NOMO-1 treated with dmso at 0.1 percent for 144 hours (cell line): ENCODE measurements around the gene SPATC1L.

Experiments
- DNase-seq: peaks from one replicate; lab custom pipeline; 2025; ENCODE audit not compliant: unreplicated experiment; lab: John Stamatoyannopoulos, UW

The SPATC1L gene

DNA sequence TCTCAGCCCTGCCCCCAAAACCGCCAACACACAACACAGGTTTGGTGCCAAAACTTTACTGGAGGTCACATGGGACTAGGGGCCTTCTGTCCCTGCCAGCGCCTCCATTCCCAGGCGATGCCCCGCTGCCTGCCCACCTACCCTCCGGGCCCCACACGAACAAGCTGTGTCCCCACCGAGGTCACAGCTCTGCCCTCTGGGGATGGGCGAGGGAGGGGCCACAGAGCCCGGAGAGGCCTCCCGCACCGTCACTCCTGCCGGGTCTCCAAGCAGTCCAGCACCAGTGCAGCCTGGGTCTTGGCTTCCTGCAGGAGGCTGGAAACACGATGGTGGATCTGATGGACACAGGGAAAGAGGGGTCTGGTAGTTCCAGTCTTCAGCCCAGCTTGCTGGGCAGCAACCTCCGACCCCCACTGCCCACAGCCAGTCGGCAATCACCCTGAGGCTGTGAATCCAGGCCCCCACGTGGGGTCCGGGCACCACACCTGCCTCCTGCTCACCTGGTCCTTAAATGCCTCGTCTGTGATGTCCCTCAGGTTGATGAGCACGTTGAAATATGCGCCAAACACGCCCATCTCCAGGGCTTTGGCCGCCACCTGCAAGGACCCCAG is 47.4 kb downstream of the SPATC1L start:
- DNase-seq = no peak

DNA sequence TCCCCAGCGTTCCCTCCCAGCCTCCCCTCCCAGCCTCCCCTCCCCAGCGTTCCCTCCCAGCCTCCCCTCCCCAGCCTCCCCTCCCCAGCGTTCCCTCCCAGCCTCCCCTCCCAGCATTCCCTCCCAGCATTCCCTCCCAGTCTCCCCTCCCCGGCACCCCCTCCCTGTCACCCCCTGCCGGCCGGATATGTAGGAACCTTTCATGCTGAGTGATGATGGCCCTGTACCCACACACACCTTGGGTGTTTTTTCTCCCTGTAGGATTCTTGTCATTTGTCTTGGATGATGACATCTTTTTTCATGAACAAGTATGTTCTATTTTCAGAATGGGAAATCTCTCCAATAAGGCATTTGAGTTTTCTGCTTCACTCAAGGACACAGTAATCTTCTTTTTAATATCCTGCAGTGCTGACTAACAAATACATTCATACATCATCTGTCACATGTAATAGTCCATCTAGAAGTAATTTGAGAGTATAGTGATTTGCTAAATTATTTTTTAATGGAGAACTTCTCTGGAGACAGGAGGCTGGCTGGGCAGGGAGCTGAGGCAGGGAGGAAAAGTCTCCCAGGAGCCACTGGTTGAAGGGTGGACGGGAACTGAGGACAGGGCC is 48.4 kb downstream of the SPATC1L start:
- DNase-seq = no peak

DNA sequence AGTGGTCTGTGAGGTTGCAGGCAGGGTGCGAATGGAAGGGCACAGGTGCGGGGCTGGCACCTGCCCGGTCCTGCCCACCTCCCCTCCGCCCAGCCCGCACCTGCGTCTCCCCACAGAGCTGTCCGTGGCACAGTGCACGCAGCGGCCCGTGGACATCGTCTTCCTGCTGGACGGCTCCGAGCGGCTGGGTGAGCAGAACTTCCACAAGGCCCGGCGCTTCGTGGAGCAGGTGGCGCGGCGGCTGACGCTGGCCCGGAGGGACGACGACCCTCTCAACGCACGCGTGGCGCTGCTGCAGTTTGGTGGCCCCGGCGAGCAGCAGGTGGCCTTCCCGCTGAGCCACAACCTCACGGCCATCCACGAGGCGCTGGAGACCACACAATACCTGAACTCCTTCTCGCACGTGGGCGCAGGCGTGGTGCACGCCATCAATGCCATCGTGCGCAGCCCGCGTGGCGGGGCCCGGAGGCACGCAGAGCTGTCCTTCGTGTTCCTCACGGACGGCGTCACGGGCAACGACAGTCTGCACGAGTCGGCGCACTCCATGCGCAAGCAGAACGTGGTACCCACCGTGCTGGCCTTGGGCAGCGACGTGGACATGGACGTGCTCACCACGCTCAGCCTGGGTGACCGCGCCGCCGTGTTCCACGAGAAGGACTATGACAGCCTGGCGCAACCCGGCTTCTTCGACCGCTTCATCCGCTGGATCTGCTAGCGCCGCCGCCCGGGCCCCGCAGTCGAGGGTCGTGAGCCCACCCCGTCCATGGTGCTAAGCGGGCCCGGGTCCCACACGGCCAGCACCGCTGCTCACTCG is 52.2 kb downstream of the SPATC1L start:
- no peak for DNase-seq

DNA sequence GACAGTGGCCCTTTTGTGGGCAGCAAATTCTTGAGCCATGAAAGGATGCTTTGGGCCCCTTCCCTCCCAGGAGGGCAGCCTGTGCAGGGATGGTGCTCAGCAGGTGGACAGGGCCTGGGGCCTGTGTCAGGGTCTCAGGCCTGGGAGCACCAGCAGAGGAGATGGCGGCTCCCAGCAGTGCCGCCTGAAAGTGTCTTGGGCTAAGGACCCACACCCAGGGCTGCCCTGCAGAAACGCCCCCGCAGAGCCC is 52.7 kb downstream of the SPATC1L start:
- no peak for DNase-seq

- DNase-seq = no peak
Measured at GRCh38 chr21:46130831-46131587, 53.2 kb downstream of the SPATC1L start.

- no peak for DNase-seq
Measured at GRCh38 chr21:46129846-46130651, 54.2 kb downstream of the SPATC1L start.

DNA sequence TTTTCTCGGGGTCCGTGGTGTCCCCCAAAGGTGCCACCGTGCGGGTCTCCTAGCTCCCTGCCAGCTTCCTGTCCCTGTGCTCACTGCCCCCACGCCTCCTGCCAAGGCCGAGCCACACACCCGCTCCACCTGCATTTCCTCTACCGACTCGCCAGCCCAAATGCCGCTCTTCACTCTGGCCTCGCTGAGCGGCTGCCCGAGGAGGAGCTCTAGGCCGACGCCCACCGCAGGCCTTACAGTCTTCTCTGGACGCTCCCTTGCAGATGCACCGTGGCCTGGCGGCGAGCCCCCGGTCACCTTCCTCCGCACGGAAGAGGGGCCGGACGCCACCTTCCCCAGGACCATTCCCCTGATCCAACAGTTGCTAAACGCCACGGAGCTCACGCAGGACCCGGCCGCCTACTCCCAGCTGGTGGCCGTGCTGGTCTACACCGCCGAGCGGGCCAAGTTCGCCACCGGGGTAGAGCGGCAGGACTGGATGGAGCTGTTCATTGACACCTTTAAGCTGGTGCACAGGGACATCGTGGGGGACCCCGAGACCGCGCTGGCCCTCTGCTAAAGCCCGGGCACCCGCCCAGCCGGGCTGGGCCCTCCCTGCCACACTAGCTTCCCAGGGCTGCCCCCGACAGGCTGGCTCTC is 55.2 kb downstream of the SPATC1L start:
- no peak for DNase-seq

DNA sequence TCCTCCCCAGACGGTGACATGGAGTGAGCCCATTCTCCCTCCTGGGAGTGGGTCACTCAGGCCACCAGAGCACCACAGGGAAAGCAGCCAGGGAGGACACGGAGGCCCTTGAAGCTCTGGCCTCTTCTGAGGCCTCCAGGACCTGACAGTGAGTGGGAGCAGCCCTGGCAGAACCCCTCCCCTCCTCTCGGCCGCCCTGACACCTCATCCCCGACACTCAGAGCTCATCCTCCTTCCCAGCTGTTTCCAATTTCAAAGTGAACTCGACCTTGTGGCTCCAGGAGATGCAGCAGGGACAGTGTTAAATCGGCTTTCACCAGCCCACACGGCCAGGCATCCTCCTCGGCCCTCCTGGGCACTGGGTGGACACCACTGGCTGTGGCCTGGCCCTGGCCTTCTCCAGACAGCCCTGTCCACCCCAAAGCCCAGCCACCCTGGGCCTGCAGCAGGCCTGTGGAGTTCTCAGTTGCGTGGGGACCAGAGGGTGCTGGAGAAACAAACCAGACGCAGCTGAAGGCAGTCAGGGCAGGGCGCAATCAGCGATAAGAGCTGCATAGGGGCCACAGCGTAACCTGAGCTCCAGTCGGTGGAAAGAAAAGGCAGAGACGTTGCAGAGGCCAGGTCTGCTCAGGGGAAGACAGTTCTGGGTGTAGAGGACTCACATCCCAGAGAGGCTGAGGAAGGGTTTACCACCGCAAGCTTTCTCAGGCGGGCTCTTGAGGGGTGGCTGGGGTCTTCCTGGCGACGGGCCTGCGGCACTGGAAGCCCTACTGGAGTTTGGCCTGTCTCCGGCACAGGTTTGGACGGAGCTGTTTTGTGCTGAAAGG is 55.9 kb downstream of the SPATC1L start:
- no peak for DNase-seq

- DNase-seq = no peak
Measured at GRCh38 chr21:46127239-46128105, 56.8 kb downstream of the SPATC1L start.

- DNase-seq = no peak
Measured at GRCh38 chr21:46126309-46127238, 57.7 kb downstream of the SPATC1L start.

DNA sequence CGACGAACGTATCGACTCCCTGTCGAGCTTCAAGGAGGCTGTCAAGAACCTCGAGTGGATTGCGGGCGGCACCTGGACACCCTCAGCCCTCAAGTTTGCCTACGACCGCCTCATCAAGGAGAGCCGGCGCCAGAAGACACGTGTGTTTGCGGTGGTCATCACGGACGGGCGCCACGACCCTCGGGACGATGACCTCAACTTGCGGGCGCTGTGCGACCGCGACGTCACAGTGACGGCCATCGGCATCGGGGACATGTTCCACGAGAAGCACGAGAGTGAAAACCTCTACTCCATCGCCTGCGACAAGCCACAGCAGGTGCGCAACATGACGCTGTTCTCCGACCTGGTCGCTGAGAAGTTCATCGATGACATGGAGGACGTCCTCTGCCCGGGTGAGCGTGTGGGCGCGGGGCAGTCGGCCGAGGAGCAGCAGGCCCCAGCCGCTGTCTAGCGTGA is 58.4 kb downstream of the SPATC1L start:
- no peak for DNase-seq

DNA sequence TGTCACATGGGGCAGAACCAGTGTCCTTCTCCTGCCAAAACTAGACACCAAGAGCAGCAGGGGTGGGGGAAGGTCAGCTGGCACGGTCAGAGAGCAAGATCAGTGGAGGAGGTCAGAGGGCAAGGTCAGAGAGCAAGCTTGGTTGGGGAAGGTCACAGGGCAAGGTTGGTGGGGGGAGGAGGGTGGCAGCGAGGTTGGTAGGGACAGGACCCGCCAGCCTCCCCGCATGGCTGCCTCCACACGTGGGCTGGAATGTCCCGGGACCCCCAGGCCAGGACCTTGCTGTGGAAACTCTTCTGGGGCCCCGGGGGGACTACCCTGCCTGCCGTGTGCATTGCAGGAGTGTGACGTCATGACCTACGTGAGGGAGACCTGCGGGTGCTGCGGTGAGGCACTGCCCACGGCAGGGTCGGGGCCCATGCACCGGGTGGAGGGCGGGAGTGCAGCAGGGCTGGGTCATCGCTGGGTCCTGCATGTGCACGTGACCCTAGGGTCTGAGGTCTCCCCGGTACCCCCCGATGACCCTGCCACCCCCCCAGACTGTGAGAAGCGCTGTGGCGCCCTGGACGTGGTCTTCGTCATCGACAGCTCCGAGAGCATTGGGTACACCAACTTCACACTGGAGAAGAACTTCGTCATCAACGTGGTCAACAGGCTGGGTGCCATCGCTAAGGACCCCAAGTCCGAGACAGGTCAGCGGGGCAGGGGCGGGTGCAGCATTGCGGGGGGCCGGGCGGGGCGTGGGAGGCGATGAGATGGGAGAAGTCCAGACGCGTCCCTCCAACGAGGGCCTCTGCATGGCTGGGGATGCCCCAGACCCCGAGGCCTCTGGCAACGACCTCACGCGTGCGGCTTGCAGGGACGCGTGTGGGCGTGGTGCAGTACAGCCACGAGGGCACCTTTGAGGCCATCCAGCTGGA is 59.1 kb downstream of the SPATC1L start:
- no peak for DNase-seq

DNA sequence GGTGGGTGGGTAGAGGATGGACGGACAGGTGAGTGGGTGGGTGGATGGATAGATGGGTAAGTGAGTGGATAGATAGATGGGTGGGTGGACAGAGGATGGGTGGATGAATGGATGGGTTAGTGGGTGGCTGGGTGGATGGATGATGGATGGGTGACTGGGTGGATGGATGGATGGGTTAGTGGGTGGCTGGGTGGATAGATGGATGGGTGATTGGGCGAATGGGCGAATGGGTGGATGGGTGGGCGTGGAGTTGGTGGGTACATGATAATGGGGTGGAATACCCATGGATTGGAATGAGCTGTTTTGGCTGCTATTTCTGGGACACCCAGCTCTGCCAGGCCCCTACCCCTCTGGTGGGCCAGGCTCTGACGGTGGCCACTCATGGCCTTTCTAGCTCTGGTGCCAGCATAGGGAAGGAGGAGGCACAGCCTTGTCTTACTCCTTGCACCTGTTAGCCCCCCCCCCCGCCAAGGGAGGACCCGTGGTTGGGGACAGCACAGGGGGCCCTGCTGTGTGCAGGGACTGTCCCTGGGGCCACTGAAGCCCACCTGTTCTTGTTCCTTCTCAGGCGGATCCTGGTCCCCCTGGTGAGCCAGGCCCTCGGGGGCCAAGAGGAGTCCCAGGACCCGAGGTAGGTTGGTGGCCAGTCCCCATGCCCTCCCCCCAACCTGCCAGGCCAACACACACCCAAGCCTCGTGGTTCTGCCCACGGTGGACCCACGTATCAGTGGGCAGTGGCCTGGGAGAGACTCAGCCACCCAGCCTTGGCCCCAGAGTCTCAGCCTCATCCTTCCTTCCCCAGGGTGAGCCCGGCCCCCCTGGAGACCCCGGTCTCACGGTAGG is 60.0 kb downstream of the SPATC1L start:
- DNase-seq = no peak

- DNase-seq = no peak
Measured at GRCh38 chr21:46122758-46123683, 61.2 kb downstream of the SPATC1L start.
